ENCODE results near the gene ANKRD10.

Gene ANKRD10

DNA sequence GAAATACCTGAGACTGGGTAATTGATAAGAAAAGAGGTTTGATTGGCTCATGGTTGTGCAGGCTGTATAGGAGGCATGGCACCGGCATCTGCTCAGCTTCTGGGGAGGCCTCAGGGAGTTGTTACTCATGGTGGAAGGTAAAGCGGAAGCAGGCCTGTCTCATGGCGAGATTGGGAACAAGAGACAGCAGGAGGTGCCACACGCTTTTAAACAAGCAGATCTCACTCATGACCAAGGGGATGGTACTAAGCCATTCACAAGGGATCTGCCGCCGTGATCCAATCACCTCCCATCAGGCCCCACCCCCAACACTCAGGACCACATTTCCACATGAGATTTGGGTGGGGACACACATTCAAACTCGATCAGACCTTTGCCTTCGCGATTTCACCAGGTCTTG lies 86.2 kb downstream of the ANKRD10 start:
- DNase-seq (ENCODE audit: low read depth) = no peak
- no peak overlapping the region for H3K4me3 ChIP-seq (ENCODE audit: low read length)
- TF ChIP-seq, protein P1, sequence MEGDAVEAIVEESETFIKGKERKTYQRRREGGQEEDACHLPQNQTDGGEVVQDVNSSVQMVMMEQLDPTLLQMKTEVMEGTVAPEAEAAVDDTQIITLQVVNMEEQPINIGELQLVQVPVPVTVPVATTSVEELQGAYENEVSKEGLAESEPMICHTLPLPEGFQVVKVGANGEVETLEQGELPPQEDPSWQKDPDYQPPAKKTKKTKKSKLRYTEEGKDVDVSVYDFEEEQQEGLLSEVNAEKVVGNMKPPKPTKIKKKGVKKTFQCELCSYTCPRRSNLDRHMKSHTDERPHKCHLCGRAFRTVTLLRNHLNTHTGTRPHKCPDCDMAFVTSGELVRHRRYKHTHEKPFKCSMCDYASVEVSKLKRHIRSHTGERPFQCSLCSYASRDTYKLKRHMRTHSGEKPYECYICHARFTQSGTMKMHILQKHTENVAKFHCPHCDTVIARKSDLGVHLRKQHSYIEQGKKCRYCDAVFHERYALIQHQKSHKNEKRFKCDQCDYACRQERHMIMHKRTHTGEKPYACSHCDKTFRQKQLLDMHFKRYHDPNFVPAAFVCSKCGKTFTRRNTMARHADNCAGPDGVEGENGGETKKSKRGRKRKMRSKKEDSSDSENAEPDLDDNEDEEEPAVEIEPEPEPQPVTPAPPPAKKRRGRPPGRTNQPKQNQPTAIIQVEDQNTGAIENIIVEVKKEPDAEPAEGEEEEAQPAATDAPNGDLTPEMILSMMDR (conservative IDR thresholded peaks at IDR 0.05; ENCODE audit: low read length) = no peak
